GM18526 (cell line): ENCODE data around the gene AVPR1B.

Experiments used
- POLR2A ChIP-seq: IDR thresholded peaks from 3 replicates; pipeline ENCODE4 v1.6.1; 2011; ENCODE audit not compliant: insufficient read length; ENCODE audit errors: extremely low read depth

The AVPR1B gene, protein sequence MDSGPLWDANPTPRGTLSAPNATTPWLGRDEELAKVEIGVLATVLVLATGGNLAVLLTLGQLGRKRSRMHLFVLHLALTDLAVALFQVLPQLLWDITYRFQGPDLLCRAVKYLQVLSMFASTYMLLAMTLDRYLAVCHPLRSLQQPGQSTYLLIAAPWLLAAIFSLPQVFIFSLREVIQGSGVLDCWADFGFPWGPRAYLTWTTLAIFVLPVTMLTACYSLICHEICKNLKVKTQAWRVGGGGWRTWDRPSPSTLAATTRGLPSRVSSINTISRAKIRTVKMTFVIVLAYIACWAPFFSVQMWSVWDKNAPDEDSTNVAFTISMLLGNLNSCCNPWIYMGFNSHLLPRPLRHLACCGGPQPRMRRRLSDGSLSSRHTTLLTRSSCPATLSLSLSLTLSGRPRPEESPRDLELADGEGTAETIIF

DNA sequence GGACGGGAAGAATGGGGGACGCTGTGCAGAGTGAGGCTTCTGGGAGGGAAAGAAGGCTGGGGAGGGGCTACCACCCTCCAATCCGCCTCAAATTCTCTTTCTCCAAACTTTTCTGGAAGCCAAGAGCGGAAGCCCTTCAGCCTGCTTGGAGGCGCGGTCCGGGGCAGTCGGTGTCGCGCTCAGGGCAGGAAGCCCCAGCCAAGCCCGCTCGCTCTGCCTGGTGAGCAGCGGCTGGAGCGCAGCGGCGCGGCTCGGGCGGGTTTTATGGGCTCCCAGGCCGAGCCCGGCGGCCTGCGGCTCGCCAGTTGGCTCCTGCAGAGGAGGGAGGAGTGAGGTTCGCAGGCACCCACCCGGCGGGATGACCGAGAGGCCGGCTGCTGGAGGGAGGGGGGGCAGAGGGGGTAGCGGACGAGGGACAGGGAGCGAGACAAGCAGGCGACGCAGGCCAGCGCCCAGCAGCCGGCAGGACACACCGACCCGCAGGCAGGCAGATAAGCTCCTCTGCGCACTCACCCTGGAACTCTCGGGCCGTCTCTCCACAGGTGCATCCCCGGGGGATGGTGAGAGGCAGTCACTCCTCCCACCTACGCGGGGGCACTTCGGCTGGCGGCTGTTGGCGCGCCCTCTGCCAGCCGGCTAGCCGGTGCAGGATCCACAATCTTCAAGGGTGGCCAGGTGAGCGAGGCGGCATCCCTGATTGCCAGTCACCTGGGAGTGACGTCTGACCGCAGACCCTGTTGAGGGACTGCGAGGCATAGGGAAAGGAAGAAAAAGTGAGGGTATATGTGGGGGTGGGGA, at the start of gene AVPR1B:
TSS of gene AVPR1B (minus strand) at position 238 of the 798 bp plus-strand sequence. CDS start 498 bp downstream, outside the sequence.
- TF ChIP-seq POLR2A: no peak

DNA sequence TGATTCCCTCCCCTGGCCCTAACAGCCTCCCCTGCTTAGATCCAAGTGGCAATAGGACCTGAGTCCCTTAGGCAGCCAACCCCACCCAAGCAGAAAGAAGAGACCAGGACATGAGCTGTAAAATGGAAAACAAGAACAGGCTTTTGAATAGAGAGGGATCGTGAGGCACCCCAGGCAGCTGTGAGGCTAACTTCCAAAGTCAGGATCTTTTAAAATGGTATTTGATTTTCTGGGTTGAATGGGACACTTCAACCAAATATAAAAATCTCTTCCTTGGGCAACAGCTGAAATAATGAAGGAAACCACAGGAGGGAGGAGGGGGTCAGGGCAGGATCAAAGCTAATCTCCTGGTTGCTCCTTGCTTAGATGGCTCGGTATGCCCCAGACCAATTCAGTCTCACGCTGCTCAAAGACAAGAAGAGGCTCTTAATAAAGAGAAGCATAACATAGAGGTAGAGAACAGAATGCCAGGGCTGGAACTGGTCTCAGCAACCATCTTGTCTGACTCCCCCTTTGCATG, 28.6 kb upstream of the AVPR1B start:
- no peak for TF ChIP-seq POLR2A

DNA sequence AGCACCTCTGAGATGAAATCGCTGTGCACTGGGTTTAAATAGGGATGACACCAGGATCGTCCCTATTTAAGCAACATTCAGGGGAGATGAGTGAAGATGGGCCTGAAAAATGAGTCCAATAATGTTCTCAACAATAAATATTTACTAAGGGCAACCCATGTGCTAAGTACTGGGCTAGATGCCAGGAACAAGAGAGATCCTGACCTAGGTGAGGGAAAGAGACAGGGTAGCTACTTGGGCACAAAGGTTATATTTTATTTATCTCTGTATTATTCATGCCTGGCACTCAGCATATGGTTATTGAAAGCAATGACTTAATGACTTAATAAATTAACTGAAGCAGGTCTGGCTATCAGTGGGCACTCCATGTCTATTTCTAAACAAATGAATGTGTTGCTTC, 27.4 kb upstream of the AVPR1B start:
- no peak for TF ChIP-seq POLR2A

DNA sequence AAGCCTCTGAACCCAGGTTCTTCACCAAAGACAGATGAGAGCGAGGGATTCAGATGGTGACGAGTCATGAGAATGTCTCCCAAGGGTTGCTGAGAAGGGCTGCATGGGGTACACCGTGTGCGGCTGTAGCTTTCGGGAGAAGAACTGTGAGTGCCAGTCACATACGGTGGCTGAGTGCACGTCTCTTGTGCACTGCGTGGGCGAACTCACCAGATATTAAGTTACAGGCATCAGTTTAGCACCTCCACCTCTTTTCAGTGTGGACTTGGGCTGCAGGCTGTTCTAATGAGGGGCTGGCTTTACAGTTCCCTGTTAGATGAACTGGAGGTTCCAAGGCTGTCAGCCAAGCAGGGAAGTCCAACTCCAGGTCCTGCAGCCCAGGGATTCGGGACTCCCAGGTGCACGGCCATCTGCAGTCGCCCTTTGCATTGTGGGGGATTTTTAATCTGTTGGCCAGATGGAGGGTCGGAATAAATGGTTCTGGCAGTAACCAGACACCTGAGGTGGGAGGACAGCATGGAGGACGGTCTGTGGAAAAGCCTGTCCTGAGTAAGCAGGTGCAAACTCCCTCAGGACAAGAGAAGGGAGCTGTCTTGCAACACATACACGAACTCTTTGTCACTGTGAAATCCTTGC, 26.5 kb upstream of the AVPR1B start:
- TF ChIP-seq POLR2A: no peak

DNA sequence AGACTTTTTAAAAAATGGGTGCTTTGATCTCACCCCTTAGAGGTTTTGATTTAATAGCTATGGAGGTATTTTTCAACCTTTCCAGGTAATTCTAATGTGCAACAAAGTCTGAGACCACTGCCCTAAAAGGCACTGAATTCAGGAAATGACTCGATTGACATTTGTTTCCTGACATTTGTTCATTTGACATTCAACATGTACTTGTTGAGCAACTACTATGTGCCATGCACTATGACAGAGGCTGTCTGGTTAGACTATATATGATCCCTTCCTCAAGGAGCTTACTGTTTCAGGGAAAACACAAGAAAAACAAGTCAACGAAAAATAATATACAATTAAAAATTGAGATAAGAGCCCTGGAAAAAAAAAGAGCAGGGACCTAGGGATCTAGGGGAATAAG, 25.6 kb upstream of the AVPR1B start:
- TF ChIP-seq POLR2A: no peak

DNA sequence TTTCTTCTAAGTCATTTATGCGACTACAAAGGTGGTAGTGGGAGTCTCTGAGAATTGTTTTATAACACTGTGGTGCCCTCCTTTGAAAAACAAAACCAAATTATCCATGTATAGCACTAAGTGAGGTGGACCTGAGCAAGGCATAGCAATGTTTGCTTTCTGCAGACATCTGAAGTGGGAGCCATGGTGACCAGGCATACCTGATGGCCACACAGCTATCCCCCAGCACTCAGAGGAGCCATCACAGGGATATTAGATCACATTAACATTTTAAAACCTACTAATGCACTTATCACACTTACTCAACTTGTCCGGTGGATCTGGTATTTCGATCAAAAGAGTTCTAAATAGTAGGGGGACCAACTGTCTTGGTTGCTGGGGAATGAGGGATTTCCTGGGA, 24.8 kb upstream of the AVPR1B start:
- no peak for TF ChIP-seq POLR2A

DNA sequence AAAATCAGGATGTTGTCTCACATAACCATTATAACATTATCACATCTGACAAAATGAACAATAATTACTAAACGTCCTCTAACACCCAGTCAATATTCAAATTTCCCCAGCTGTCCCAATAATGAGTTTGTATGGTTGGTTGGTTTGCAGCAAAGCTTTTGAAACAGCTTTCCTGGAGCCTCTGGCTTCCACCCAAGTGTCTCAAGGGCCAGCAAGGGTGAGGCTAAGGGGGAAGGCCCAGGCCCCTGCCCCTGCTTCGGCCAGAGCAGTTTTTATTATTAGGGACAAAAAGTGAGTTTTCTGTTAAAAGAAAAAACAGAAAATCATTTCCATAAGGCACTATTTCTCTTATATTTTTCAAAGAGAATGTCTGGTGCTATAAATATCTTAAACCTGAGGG, 19.1 kb upstream of the AVPR1B start:
- no peak for TF ChIP-seq POLR2A

DNA sequence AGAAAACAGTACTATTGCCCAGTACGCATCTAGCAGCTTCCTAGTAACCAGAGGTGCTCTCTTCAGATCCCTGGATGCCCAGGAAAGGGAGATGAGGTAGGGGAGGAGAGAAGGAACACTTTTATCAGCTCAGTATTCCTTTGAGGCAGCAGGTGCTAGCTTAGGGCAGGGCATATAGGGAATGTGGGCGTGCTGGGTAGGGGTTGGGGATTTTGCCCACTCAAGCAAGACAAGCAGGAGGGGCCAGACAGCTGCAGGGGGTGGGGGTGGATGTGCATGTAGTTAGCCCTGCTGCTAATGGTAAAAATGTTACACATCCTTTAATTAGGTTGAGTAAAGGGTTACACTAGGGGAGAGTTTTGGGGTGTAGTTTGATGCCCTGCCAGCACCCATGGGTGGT, 18.1 kb upstream of the AVPR1B start:
- no peak for TF ChIP-seq POLR2A

DNA sequence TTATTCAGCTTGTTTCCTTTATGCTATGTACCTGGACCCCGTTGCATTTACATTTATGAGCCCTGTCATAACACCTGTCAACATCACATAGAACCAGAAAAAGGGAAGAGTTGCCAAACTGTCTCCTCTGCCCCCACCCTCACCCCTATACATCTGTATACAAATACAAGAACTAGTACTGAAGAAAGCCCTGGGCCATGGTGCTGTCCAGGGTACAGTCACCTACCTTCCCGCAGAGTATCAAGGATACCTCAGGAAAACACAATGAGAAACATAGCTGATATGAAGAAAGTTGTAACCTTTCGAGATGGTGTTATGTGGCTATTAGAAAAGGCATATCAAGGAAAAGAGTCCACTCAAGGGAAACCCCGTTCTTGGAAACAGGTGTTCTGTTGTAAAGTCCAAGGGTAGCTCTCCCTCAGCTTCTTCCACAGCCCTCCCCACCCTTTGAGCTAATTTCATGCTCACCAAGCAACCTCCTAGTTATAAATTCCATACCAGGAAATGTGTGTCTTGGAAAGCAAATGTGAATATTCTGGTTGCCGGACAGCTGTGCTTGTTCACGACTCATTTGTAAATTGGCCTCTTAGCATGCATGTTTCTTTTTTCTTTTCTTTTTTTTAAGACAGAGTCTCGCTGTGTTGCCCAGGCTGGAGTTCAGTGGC, 16.7 kb upstream of the AVPR1B start:
- TF ChIP-seq POLR2A: no peak

DNA sequence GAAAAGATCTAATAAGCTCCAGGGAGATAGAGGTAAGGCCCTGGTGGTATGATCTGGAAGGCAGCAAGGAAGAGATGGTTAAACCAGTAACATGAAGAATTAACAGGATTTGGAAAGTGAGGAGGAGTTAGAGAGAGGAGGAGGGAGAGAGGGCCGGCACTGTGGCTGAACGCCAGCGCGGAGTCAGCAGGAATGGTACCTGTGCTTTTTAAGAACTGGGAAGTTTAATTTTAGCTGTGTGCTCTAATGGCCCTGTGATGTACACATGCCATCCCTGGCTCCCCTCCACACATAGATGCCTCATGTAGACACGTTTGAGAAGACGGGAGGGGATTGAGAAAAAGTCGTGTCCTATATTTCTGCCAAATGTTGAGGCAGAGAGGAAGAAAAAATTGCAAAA, 13.8 kb upstream of the AVPR1B start:
- no peak for TF ChIP-seq POLR2A

DNA sequence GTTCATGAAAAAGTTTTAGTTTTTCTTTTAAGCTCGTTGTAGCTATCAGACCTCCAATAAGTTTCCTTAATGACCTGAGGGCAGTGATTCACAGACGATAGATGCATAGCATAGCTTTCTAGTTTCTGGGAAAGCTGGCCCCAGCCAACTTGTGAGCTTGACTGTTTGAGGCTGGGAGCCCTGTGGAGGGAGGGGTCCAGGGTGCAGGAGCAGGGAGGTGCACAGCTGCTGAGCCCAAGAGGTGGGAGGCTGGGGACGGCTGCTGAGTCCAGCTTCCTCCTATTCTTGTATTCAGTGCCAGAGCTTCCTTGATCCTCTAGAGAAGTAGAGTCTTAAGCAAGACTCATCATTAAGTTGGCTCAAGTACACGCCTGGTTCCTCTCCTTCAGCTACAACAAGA, 11.0 kb upstream of the AVPR1B start:
- no peak for TF ChIP-seq POLR2A

DNA sequence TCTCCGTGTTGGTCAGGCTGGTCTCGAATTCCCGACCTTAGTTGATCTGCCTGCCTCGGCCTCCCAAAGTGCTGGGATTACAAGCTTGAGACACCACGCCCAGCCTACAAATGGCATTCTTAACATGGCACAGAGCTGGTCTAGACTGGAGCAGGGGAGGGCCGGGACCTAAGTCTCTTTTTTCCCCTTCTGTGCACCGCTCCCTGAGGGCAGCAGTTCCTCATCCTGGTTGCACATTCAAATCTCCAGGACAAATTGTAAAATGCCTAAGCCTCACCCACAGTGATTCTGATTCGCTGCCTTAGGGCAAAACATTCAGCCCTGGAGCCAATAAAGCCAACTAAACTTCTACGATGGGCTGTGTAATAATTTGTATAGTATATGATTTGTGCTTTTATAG, 10.1 kb upstream of the AVPR1B start:
- TF ChIP-seq POLR2A: no peak

DNA sequence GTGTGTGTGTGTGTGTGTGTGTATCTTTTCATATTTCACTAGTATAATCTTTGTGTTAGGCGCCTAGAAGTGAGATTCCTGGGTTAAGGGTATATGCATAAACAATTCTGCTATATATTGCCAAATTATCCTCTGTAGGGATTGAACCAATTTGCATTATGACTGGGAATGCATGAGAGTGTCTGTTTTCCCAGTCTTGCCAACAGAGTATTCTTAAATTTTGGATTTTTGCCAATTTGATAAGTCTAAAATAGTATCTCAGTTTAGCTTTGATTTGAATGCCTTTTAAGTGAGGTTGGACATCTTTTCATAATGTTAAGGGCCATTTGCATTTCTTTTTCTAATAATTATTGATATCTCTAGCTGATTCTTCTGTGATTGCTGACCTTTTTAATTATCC, 8.2 kb upstream of the AVPR1B start:
- no peak for TF ChIP-seq POLR2A

DNA sequence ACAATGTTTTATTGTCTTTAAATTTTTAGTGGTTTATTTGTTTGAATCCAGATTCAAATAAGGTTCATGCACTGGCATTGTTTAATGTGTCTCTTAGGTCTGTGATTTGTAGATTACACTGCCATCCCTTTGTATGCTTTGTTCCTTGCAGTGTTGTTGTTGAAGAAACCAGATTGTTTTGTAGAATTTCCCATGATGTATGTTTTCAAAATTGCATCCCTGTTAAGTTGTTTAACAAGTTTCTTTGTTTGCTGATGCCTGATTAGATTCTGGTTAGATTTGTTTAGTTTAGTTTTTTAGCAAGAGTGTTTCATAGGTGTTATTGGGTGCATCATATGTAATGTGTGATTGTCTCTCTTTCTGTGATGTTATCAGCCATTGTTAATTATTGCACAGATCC, 5.5 kb upstream of the AVPR1B start:
- no peak for TF ChIP-seq POLR2A

DNA sequence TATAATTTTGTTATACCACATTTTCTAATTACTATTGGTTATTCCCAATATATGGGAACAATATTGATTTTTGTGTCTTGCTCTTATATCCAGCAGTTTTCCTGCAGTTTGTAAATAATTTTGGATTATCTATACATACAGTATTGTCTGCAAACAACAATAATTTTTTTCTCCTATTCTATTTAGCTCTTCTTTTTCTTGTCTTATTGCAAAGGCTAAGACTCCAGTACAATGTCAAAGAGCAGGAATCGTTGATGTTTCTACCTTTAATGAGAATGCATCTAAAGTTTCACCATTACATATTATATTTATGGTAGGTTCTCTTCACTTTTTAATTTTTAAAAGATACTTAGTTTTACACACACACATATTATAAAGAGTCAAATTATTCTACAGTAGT, 4.1 kb upstream of the AVPR1B start:
- no peak for TF ChIP-seq POLR2A
